Memory B cell (primary cell): Measurements from ENCODE around the gene RETREG1.
A peak's percentile ranks its signal among the peaks of the same experiment; 100 is the strongest.
"Not testable (repeated sequence)": the region's sequence is repeated elsewhere in the genome, so short reads cannot be mapped to it uniquely, and the experiment has no call there.

Experiments
- ATAC-seq: fragments of 150-1000 bp; cut with Tn5 transposase; 2 replicates; pipeline ENCODE4 v1.10.0; 2021; ENCODE audit warnings: low read depth, mild to moderate bottlenecking, moderate library complexity
- DNase-seq, 2 donors: peaks; one replicate each; pipeline ENCODE4 v3.0.0; 2022; ENCODE audit warnings: low spot score in 2 of 2
- H3K27ac Mint-ChIP-seq: one replicate; pipeline ENCODE4 v1.8.0; 2022; ENCODE audit warnings: mild to moderate bottlenecking, moderate library complexity, mixed read lengths
- H3K27me3 Mint-ChIP-seq: one replicate; pipeline ENCODE4 v1.8.0; 2022; ENCODE audit warnings: mixed read lengths
- H3K36me3 Mint-ChIP-seq: one replicate; pipeline ENCODE4 v1.8.0; 2022; ENCODE audit warnings: mild to moderate bottlenecking, mixed read lengths
- H3K4me1 Mint-ChIP-seq: one replicate; pipeline ENCODE4 v1.8.0; 2022; ENCODE audit warnings: mixed read lengths
- H3K4me3 Mint-ChIP-seq: one replicate; pipeline ENCODE4 v1.8.0; 2022; ENCODE audit warnings: mild to moderate bottlenecking, moderate library complexity, mixed read lengths
- H3K9me3 Mint-ChIP-seq: one replicate; pipeline ENCODE4 v1.8.0; 2022; ENCODE audit warnings: mixed read lengths

Gene RETREG1

DNA sequence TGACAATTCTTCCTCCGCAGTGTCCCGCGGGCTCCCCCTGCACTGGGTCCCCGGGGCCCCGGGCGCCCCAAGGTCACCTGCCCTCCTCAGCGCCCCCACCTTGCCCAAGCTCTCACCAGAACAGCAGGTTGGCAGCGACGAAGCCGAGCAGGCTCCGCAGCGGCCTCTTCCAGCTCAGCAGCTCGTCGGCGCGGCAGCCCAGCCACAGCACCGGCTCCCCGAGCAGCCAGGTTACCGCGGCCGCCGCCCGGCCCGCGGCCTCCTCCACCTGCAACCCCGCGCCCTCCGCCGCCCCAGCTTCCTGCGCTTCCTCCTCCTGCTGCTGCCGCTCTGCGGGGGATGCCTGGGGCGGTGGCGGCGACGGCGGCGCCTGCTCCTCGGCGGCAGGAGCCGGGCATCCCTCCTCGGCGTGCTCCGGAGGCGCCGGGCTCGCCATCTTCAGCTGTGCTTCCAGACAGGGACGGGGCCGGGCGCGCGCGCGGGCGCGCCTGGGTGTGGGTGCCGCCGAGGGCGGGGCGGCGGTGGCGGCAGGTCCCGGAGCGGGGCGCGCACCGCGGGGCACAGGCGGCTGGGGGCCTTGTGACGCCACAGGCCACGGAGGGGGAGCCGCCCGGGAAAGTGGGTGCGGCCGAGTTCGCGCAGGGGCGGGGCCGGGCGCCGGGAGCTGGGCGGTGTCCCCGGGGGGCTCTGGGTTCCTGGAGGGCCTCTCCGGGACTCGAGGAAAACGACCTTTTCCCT, at the start of gene RETREG1:
Gene RETREG1, minus strand, starts transcription at position 462 of the 738 bp plus-strand sequence. Its CDS starts 26 bp downstream, at position 436.
- DNase-seq (peak; percentile 52 to 72), ATAC-seq (peak; percentile 82)
- H3K4me3 Mint-ChIP-seq = peak within 1 kb of the TSS; percentile 90
- no peaks in the 10 kb centered on the region for H3K9me3 Mint-ChIP-seq
- peaks cover 7% of the 10 kb centered on the region for H3K4me1 Mint-ChIP-seq
- H3K27ac Mint-ChIP-seq = peak within 1 kb of the TSS; percentile 76
- peaks cover 4% of the 10 kb centered on the region for H3K27me3 Mint-ChIP-seq
- H3K36me3 Mint-ChIP-seq = no peaks in the 10 kb centered on the region

DNA sequence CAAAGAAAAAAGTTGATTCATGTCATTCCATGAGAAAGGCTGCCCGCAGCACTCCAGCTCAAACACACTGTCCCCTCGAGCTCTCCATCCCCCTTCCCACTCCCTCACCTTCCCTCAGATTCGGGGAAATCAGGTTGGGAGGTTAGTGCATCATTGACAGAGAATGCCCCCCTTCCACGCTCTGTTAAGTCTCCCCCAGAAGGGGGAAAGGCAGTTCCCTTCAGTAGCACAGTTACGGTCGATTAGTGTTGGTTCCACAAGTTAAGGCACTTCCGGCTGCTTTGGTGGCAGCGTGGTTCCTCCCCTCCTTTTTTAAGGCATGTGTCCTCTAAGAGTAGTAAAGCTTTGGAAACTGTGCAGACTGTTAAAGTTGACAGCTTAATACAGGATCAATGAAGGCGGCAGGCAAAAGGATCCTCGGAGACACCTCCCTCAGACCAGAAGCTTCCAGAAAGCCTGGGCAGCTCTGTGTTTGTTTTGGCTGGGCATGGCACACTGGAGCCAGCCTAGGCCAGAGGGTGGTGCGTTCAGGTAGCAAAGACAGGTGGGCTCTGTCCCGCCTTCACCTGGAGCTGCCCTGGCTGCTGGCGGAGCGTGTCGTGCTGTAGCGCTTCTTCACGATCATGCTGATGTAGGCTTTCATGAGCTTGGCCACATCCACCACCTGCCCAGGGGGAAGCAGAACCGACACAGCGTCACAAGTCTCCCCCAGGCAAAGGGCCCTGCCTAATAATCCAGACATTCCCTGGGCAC, 49.5 kb upstream of the RETREG1 start:
- Mint-ChIP-seq H3K9me3 (no peaks in the 10 kb centered on the region), H3K36me3 (no peaks in the 10 kb centered on the region), H3K27ac (no peak overlapping the region), H3K4me1 (no peaks in the 10 kb centered on the region), H3K27me3 (no peaks in the 10 kb centered on the region), H3K4me3 (no peak overlapping the region)
- ATAC-seq (no peak), DNase-seq (no peak)

GRCh38 chr5:16665601-16666000, 48.8 kb upstream of the RETREG1 start:
- no peaks in the 10 kb centered on the region for H3K27me3 Mint-ChIP-seq
- H3K4me1 Mint-ChIP-seq = no peaks in the 10 kb centered on the region
- no peaks in the 10 kb centered on the region for H3K9me3 Mint-ChIP-seq
- no peak for DNase-seq
- H3K4me3 Mint-ChIP-seq = no peak overlapping the region
- no peak overlapping the region for H3K27ac Mint-ChIP-seq
- ATAC-seq = no peak
- no peaks in the 10 kb centered on the region for H3K36me3 Mint-ChIP-seq

GRCh38 chr5:16664368-16664767, 47.6 kb upstream of the RETREG1 start:
- ATAC-seq (no peak), DNase-seq (no peak)
- no peak overlapping the region for H3K27ac Mint-ChIP-seq
- no peaks in the 10 kb centered on the region for H3K9me3 Mint-ChIP-seq
- H3K4me1 Mint-ChIP-seq = no peaks in the 10 kb centered on the region
- H3K36me3 Mint-ChIP-seq = no peaks in the 10 kb centered on the region
- peaks cover 1% of the 10 kb centered on the region for H3K27me3 Mint-ChIP-seq
- H3K4me3 Mint-ChIP-seq = no peak overlapping the region

- Mint-ChIP-seq H3K4me3 (no peak overlapping the region), H3K9me3 (no peaks in the 10 kb centered on the region), H3K36me3 (no peaks in the 10 kb centered on the region), H3K27me3 (peaks cover 1% of the 10 kb centered on the region), H3K4me1 (no peaks in the 10 kb centered on the region), H3K27ac (no peak overlapping the region)
- no peak for ATAC-seq
- no peak for DNase-seq
These were observed 47.0 kb upstream of the RETREG1 start for GRCh38 chr5:16663840-16664239.

DNA sequence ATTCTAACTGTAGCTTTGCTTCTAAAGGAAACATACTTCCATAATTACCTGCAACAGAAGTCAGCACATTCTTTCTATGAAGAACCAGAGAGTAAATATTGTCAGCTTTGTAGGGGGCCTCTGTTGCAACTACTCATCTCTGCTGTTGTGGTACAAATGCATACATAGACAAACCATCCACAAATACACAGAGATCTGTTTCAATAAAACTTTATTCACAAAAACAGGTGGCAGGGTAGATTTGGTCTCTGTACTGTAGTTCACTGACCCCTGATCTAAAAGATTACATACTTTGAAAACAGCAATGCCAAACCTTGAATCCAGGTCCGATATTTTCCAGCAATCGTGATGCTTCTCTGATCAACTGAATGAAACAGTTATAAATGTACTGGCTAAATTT, 44.9 kb upstream of the RETREG1 start:
- no peak for ATAC-seq
- no peak overlapping the region for H3K27ac Mint-ChIP-seq
- no peak for DNase-seq
- H3K4me3 Mint-ChIP-seq = no peak overlapping the region
- H3K27me3 Mint-ChIP-seq = peaks cover 1% of the 10 kb centered on the region
- peaks cover 3% of the 10 kb centered on the region for H3K9me3 Mint-ChIP-seq
- no peaks in the 10 kb centered on the region for H3K36me3 Mint-ChIP-seq
- no peaks in the 10 kb centered on the region for H3K4me1 Mint-ChIP-seq

DNA sequence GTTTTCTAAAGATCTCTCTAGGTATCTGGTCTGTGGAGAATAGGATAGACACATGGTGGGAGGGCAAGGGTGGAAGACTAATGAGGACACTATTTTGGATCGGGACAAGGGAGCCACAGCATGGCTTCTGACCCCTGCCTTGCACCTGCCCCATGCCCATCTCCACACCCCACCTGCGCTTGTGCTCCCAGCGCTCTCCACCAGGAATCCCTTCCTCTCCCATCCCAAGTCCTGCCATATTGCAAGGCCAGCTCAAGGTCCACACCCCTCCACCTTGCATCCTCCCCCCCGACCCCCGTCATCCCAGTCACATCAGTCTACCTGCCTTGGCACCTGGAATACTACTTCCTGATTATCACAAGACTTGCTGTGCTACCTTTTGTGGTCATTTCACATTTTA, 44.2 kb upstream of the RETREG1 start:
- ATAC-seq = no peak
- no peaks in the 10 kb centered on the region for H3K36me3 Mint-ChIP-seq
- H3K4me1 Mint-ChIP-seq = no peaks in the 10 kb centered on the region
- no peak for DNase-seq
- peaks cover 1% of the 10 kb centered on the region for H3K27me3 Mint-ChIP-seq
- peaks cover 3% of the 10 kb centered on the region for H3K9me3 Mint-ChIP-seq
- no peak overlapping the region for H3K4me3 Mint-ChIP-seq
- no peak overlapping the region for H3K27ac Mint-ChIP-seq

GRCh38 chr5:16659536-16659935, 42.7 kb upstream of the RETREG1 start:
- Mint-ChIP-seq H3K27me3 (peaks cover 1% of the 10 kb centered on the region), H3K4me1 (no peaks in the 10 kb centered on the region), H3K4me3 (no peak overlapping the region), H3K27ac (no peak overlapping the region), H3K36me3 (no peaks in the 10 kb centered on the region), H3K9me3 (peaks cover 3% of the 10 kb centered on the region)
- ATAC-seq (no peak), DNase-seq (no peak)

GRCh38 chr5:16656561-16657191, 39.9 kb upstream of the RETREG1 start:
- Mint-ChIP-seq H3K4me1 (no peaks in the 10 kb centered on the region), H3K27me3 (peaks cover 1% of the 10 kb centered on the region), H3K27ac (no peak overlapping the region), H3K9me3 (peaks cover 3% of the 10 kb centered on the region), H3K36me3 (no peaks in the 10 kb centered on the region), H3K4me3 (no peak overlapping the region)
- no peak for DNase-seq
- ATAC-seq = no peak

- no peaks in the 10 kb centered on the region for H3K4me1 Mint-ChIP-seq
- DNase-seq (no peak), ATAC-seq (no peak)
- peaks cover 3% of the 10 kb centered on the region for H3K9me3 Mint-ChIP-seq
- H3K27ac Mint-ChIP-seq = no peak overlapping the region
- no peak overlapping the region for H3K4me3 Mint-ChIP-seq
- no peaks in the 10 kb centered on the region for H3K36me3 Mint-ChIP-seq
- no peaks in the 10 kb centered on the region for H3K27me3 Mint-ChIP-seq
These were observed 38.0 kb upstream of the RETREG1 start for GRCh38 chr5:16654647-16655334.

DNA sequence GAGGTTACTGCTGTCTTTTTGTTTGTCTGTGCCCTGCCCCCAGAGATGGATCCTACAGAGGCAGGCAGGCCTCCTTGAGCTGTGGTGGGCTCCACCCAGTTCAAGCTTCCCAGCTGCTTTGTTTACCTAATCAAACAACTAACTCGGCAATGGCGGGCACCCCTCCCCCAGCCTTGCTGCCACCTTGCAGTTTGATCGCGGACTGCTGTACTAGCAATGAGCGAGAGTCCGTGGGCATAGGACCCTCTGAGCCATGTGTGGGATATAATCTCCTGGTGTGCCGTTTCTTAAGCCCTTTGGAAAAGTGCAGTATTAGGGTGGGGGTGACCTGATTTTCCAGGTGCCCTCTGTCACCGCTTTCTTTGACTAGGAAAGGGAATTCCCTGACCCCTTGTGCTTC, 31.9 kb upstream of the RETREG1 start:
- not testable (repeated sequence) for H3K27ac Mint-ChIP-seq, H3K9me3 Mint-ChIP-seq, H3K36me3 Mint-ChIP-seq, H3K4me1 Mint-ChIP-seq, ATAC-seq, H3K27me3 Mint-ChIP-seq, DNase-seq, H3K4me3 Mint-ChIP-seq

DNA sequence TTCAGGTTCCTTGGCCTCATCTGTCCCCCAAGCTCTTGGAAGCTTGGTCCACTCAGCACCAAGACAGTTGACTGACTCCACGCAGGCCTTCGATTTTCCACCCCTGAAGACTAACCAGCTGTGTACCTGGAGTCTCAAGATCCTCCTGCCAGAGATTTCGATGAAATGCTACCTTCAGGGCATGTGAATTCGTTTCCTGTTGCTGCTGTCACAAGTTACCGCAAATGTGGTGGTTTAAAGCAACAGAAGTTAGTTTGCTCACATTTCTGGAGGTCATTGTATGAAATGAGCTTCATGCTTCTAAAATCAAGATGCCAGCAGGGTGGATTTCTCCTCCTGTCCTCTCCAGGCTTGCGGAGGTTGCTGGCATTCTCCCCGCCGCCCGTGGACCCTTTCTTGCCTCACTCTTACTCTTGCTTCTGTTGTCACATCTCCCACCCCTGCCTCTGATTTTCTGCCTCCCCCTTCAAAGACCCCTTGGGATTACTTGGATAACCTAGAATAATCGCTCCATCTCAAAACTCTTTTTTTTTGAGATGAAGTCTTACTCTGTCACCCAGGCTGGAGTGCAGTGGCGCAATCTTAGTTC, 27.6 kb upstream of the RETREG1 start:
- DNase-seq (no peak), ATAC-seq (no peak)
- Mint-ChIP-seq H3K36me3 (peaks cover 2% of the 10 kb centered on the region), H3K27ac (no peak overlapping the region), H3K9me3 (peaks cover 5% of the 10 kb centered on the region), H3K4me3 (no peak overlapping the region), H3K27me3 (peaks cover 4% of the 10 kb centered on the region), H3K4me1 (no peaks in the 10 kb centered on the region)

GRCh38 chr5:16642867-16643266, 26.1 kb upstream of the RETREG1 start:
- DNase-seq (no peak), ATAC-seq (no peak)
- Mint-ChIP-seq H3K4me3 (no peak overlapping the region), H3K27ac (no peak overlapping the region), H3K36me3 (peaks cover 1% of the 10 kb centered on the region), H3K27me3 (peaks cover 7% of the 10 kb centered on the region), H3K4me1 (no peaks in the 10 kb centered on the region), H3K9me3 (peaks cover 4% of the 10 kb centered on the region)

DNA sequence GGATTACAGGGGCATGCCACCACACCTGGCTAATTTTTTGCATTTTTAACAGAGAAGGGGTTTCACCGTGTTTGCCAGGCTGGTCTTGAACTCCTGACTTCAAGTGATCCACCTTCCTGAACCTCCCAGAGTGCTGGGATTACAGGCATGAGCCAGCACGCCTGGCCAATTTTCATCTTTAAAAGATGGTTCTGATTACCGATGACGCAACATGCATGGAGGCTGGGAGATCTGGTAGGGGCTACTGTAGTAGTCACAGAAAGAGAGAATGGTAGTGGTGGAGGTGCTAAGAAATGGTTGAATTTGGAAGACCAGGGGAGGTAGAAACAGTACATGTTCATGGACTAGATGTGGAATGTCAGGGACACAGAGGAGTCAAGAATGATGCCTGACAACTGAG, 22.4 kb upstream of the RETREG1 start:
- Mint-ChIP-seq H3K27ac (no peak overlapping the region), H3K4me3 (no peak overlapping the region), H3K36me3 (no peaks in the 10 kb centered on the region), H3K27me3 (peaks cover 8% of the 10 kb centered on the region), H3K4me1 (no peaks in the 10 kb centered on the region), H3K9me3 (no peaks in the 10 kb centered on the region)
- DNase-seq = no peak
- no peak for ATAC-seq
